ENCODE measurements around the gene NOSTRIN.

Gene NOSTRIN

DNA sequence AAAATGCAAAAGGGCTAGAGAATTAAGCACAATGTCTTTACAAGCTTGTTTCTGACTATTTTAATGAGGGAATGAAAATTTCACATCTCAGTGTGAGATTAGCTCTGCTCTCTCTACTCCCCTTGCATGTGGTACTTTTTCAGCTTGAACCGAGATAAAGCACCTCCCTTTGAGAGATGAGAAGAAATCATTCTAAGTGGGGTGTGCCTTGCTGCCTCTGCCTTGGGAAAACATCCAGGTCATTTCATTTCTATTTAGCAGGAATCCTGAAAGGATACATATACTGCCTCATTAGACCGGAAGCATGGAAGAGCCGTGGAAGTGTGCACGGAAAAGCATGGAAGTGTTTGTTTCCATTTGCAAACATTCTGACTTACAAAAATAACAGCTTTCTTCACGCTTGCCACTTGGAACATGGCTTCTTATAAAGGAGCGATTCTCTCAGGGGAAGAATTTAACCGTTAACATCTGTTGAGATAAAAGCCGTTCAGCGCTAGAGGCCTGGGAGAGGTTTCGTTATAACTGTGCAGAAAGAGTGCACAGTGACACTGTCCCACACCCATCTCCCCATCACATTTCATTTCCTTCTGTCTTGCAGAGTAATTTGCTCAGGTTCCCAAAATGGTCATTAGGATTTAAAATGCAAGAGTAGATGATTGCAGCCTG, 16.7 kb downstream of the NOSTRIN start:
- H3K4me3 ChIP-seq (ENCODE audit: low read depth, low read length): no peak overlapping the region
- TF ChIP-seq, protein P1, sequence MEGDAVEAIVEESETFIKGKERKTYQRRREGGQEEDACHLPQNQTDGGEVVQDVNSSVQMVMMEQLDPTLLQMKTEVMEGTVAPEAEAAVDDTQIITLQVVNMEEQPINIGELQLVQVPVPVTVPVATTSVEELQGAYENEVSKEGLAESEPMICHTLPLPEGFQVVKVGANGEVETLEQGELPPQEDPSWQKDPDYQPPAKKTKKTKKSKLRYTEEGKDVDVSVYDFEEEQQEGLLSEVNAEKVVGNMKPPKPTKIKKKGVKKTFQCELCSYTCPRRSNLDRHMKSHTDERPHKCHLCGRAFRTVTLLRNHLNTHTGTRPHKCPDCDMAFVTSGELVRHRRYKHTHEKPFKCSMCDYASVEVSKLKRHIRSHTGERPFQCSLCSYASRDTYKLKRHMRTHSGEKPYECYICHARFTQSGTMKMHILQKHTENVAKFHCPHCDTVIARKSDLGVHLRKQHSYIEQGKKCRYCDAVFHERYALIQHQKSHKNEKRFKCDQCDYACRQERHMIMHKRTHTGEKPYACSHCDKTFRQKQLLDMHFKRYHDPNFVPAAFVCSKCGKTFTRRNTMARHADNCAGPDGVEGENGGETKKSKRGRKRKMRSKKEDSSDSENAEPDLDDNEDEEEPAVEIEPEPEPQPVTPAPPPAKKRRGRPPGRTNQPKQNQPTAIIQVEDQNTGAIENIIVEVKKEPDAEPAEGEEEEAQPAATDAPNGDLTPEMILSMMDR (conservative IDR thresholded peaks at IDR 0.05; ENCODE audit: low read depth, low read length): no peak
- no peak for DNase-seq (ENCODE audit: low read depth)

DNA sequence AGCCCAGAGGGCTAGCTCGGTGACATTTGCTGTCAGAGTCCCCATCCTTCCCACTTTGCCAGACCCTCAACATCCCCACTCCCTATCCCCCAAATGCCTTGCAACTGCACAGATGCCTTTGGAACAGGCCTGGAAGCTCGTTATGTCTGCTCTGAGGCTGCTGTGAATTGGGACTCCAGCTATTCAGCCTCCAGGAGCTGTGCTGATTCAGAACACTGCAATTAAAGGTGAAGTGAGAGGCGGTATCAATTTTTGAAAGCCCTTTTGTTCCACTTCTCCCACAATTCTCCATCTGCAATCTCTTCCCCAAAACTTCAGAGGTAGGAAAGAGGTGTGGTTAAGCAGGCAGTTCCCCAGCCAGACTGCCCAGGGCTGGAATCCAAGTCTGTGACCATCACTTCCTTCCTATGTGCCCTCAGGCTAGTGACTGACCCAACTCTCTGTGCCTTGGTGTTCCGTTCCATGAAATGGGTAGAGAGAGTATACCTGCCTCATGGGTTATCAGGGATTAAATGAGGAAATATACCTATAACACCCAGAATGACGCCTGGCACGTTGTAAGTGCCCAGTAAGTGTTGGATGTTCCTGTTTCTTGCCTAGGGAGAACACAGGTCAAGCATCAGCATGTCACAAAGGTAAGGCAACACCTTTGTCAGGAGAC, 17.5 kb downstream of the NOSTRIN start:
- TF ChIP-seq, protein P1 (conservative IDR thresholded peaks at IDR 0.05; ENCODE audit: low read depth, low read length): no peak

DNA sequence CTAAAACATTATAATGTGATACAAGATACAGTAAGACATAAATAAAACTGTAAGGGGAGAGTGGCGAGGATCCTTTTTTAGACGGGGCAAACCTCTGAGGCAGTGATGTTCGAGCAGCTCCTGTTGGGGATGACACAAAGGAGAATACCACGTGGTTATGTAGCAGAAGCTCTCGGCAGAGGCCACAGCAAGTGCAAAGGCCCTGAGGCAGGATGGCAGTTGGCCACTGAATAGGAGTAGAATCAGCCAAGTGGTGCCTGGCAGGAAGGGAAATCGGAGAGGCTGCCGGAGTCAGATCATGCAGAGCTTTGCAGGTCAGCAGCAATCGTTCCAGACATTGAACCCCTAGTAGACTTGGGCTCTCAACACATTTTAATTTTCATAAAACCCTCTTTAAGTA, 19.1 kb downstream of the NOSTRIN start:
- H3K4me3 ChIP-seq (ENCODE audit: low read depth, low read length): no peak overlapping the region
- DNase-seq (ENCODE audit: low read depth): no peak
- TF ChIP-seq, protein P1 (conservative IDR thresholded peaks at IDR 0.05; ENCODE audit: low read depth, low read length): no peak

More for the DNA sequence above, 17.5 kb downstream of the NOSTRIN start:
- H3K4me3 ChIP-seq (ENCODE audit: low read depth, low read length): no peak overlapping the region
- no peak for DNase-seq (ENCODE audit: low read depth)

DNA sequence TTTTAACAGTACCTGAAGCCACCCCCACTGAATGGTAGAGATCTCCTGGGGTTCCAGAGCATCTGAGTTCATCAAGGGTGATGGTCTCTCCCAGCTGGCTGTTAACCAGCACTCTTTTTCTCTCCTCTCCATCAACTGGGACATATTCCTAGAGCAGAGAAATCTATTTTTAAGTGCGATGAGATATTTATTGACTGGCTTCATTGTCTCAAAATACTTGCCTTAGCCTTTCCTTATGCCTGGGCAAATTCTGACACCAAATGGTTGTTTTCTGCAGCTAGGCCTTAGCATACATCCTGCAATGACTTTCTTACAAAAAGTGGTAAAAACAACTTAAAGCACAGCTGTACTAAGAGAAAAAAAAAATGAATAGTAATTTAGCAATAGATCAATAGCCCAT, 19.6 kb downstream of the NOSTRIN start:
- TF ChIP-seq, protein P1 (conservative IDR thresholded peaks at IDR 0.05; ENCODE audit: low read depth, low read length): no peak
- DNase-seq (ENCODE audit: low read depth): no peak
- H3K4me3 ChIP-seq (ENCODE audit: low read depth, low read length): no peak overlapping the region

DNA sequence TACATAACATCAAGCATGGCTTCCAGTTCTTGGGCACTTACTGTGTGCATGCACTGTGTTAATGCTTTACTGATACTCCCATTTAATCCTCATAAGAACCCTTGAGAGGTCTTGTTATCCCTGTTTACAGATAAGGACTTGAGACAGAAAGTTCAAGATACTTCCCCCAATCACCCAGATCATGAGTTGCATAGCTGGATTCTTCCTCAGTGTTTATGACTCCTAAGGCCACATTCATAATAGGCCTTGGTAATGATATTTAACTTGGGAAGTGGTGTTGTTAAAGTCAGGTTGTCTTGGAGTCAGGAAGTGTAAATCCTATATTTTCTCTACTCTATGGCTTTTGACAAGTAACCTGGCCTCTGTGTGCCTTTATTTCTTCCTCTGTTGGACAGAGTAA, 22.7 kb downstream of the NOSTRIN start:
- H3K4me3 ChIP-seq (ENCODE audit: low read depth, low read length): no peak overlapping the region
- TF ChIP-seq, protein P1 (conservative IDR thresholded peaks at IDR 0.05; ENCODE audit: low read depth, low read length): no peak
- no peak for DNase-seq (ENCODE audit: low read depth)

DNA sequence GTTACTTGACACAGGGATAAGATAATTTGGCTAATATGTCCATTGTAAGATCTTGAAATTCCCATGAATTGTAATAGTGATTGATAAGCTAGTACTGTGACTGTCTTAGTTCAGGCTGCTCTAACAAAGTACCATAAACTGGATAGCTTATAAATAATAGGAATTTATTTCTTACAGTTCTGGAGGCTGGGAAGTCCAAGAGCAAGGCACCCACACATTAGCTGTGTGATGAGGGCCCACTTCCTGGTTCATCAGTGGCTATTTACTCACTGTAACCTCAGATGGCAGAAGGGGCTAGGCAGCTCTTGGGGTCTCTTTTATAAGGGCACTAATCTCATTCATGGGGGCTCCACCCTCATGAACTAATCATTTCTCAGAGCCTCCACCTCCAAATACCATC, 28.5 kb downstream of the NOSTRIN start:
- TF ChIP-seq, protein P1 (conservative IDR thresholded peaks at IDR 0.05; ENCODE audit: low read depth, low read length): no peak
- DNase-seq (ENCODE audit: low read depth): no peak
- H3K4me3 ChIP-seq (ENCODE audit: low read depth, low read length): no peak overlapping the region

DNA sequence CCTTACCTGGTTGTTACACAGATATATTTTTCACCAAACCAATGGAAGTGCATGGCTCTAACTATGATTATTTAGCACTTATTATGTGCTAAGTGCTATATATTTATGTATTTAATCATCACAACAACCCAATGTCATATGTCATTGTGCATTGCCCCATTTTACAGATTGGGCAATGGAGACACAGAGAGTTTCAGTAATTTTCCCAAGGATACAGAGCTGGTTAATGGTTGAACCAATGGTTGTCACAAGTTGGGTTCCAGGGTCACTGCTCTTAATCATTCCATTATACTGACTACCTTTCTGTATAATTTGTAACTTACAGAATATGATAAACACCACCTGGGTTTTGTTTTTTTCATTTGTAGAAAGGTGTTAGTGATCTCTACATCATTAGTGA, 29.2 kb downstream of the NOSTRIN start:
- TF ChIP-seq, protein P1 (conservative IDR thresholded peaks at IDR 0.05; ENCODE audit: low read depth, low read length): no peak
- H3K4me3 ChIP-seq (ENCODE audit: low read depth, low read length): no peak overlapping the region
- DNase-seq (ENCODE audit: low read depth): no peak

Measured in choroid plexus epithelial cell (primary cell).